Measurements from ENCODE around the gene KANSL3.

- TF ChIP-seq POLR2A (IDR thresholded peaks at IDR 0.05), result no peak
- TF ChIP-seq CTCF (IDR thresholded peaks at IDR 0.05), result no peak
Observed at GRCh38 chr2:96651793-96652192, 13.7 kb upstream of the KANSL3 start.
